C4-2B (cell line): ENCODE results near the gene COQ8A.

Source experiments
- H3K27ac ChIP-seq: fragments of 450-650 bp; 2 replicates; pipeline ENCODE4 v1.5.1; 2017
- CTCF ChIP-seq: fragments of 450-650 bp; conservative IDR thresholded peaks from 2 replicates; pipeline ENCODE4 v1.5.1; 2017; ENCODE audit warnings: mild to moderate bottlenecking
- ZFX ChIP-seq: fragments of 450-650 bp; IDR thresholded peaks from 2 replicates; pipeline ENCODE4 v1.6.1; 2017

The COQ8A gene

GRCh38 chr1:226942392-226942791 is 2.3 kb downstream of the COQ8A start:
- H3K27ac ChIP-seq, result no peak overlapping the region
- TF ChIP-seq ZFX (no peak), CTCF (no peak)

- no peak for TF ChIP-seq ZFX
- peak overlapping the region; percentile 93; the same call in 1 of the 2 replicates for H3K27ac ChIP-seq
These were observed 3.1 kb downstream of the COQ8A start for GRCh38 chr1:226943156-226943555.

GRCh38 chr1:226943927-226944326 is 3.8 kb downstream of the COQ8A start:
- TF ChIP-seq CTCF (no peak), ZFX (no peak)
- H3K27ac ChIP-seq, result peak overlapping the region; percentile 93

GRCh38 chr1:226945106-226945857 is 5.2 kb downstream of the COQ8A start:
- TF ChIP-seq CTCF (no peak), ZFX (no peak)
- peak overlapping the region; percentile 93 for H3K27ac ChIP-seq

- TF ChIP-seq CTCF (no peak), ZFX (no peak)
- peak overlapping the region; percentile 93 for H3K27ac ChIP-seq
These were observed 5.8 kb downstream of the COQ8A start for GRCh38 chr1:226945858-226946245.

GRCh38 chr1:226946285-226946684 is 6.2 kb downstream of the COQ8A start:
- H3K27ac ChIP-seq, result peak overlapping the region; percentile 93
- no peak for TF ChIP-seq CTCF
- no peak for TF ChIP-seq ZFX

- H3K27ac ChIP-seq, result peak overlapping the region; percentile 93
- TF ChIP-seq CTCF (no peak), ZFX (no peak)
These were observed 6.7 kb downstream of the COQ8A start for GRCh38 chr1:226946841-226947240.

- no peak overlapping the region for H3K27ac ChIP-seq
- TF ChIP-seq CTCF, result no peak
- no peak for TF ChIP-seq ZFX
These were observed 8.0 kb downstream of the COQ8A start for GRCh38 chr1:226948051-226948450.
